HG03159 (cell line): ENCODE data around the gene NDOR1.
"Not testable (repeated sequence)": the region's sequence is repeated elsewhere in the genome, so short reads cannot be mapped to it uniquely, and the experiment has no call there.

ENCODE experiments used
- ATAC-seq: cut with Tn5 transposase; IDR thresholded peaks from one replicate; pipeline ENCODE4 v1.9.1; 2021; ENCODE audit warnings: mild to moderate bottlenecking, moderate library complexity; ENCODE audit not compliant: unreplicated experiment

NDOR1 gene

GRCh38 chr9:137256362-137256761 is 50.9 kb downstream of the NDOR1 start:
- ATAC-seq: no peak

GRCh38 chr9:137256856-137257255 is 51.4 kb downstream of the NDOR1 start:
- ATAC-seq: no peak

- not testable (repeated sequence) for ATAC-seq
Observed at GRCh38 chr9:137262173-137262908, 56.8 kb downstream of the NDOR1 start.

GRCh38 chr9:137262909-137263285 is 57.4 kb downstream of the NDOR1 start:
- no peak for ATAC-seq

GRCh38 chr9:137263506-137263905 is 58.0 kb downstream of the NDOR1 start:
- ATAC-seq: no peak

GRCh38 chr9:137264067-137264466 is 58.6 kb downstream of the NDOR1 start:
- ATAC-seq: no peak

GRCh38 chr9:137265496-137266161 is 60.1 kb downstream of the NDOR1 start:
- no peak for ATAC-seq

GRCh38 chr9:137266162-137266527 is 60.6 kb downstream of the NDOR1 start:
- no peak for ATAC-seq
